H1 (cell line): ENCODE results near the gene MAN1C1. TPM values are rescaled to one million over a fixed set of nuclear protein-coding genes. Genes with fewer than 3 reads are reported as not detected.

ENCODE experiments used
- CTCF ChIA-PET: fragments of 300-600 bp; sonication (Branson Sonifier 250); formaldehyde crosslinking; loops from one replicate; lab custom pipeline; 2021; ENCODE audit not compliant: partially characterized antibody; lab: Charles Lee
- POLR2A ChIA-PET: fragments of 300-600 bp; sonication (Branson Sonifier 250); formaldehyde crosslinking; loops from one replicate; lab custom pipeline; 2021; ENCODE audit warnings: inconsistent platforms; ENCODE audit not compliant: partially characterized antibody; lab: Charles Lee
- DNase-seq, 2 experiments: peaks; one replicate each; pipeline versions ENCODE4 v3.0.0 to v3.0.0-alpha.2; 2010 to 2022; ENCODE audit warnings: low spot score in 2 of 2, low read depth in 1 of 2, mixed read lengths in 1 of 2
- FAIRE-seq: peaks from 2 replicates; lab custom pipeline; 2011; peaks lifted over from hg19 to GRCh38; lab: Jason Lieb, UNC
- H2AFZ ChIP-seq: 2 replicates; pipeline ENCODE4 v1.8.1; 2012; ENCODE audit warnings: low read length, inconsistent platforms
- H2AK5ac ChIP-seq: 2 replicates; pipeline ENCODE4 v1.6.1; 2013; ENCODE audit warnings: low read depth, low read length
- H2BK120ac ChIP-seq: replicated peaks from 2 replicates; pipeline ENCODE3; 2013; ENCODE audit warnings: low read depth, low read length, inconsistent platforms
- H2BK12ac ChIP-seq: 2 replicates; pipeline ENCODE4 v1.6.1; 2013; ENCODE audit warnings: low read depth, low read length
- H2BK15ac ChIP-seq: 2 replicates; pipeline ENCODE4 v1.6.1; 2013; ENCODE audit warnings: low read length
- H2BK20ac ChIP-seq: 2 replicates; pipeline ENCODE4 v1.6.1; 2013; ENCODE audit warnings: low read length
- H2BK5ac ChIP-seq: 2 replicates; pipeline ENCODE4 v1.6.1; 2013; ENCODE audit warnings: low read depth, low read length
- H3K14ac ChIP-seq: 2 replicates; pipeline ENCODE4 v1.6.1; 2013; ENCODE audit warnings: inconsistent platforms; ENCODE audit not compliant: insufficient read length
- H3K18ac ChIP-seq: 2 replicates; pipeline ENCODE4 v1.6.1; 2013; ENCODE audit warnings: low read length; ENCODE audit errors: extremely low read depth
- H3K23ac ChIP-seq: 2 replicates; pipeline ENCODE4 v1.6.1; 2013; ENCODE audit warnings: inconsistent platforms; ENCODE audit not compliant: insufficient read length
- H3K23me2 ChIP-seq: 2 replicates; pipeline ENCODE4 v1.6.1; 2013; ENCODE audit warnings: low read depth, low read length
- H3K27ac ChIP-seq: 2 replicates; pipeline ENCODE4 v1.6.1; 2011; ENCODE audit warnings: low read depth, low read length, inconsistent platforms
- H3K27me3 ChIP-seq, 4 experiments: replicated peaks in 1 of 4; 1 replicate in 1 of 4; 2 replicates in 3 of 4; pipeline versions ENCODE4 v1.6.1 to v1.8.1; 2011 to 2013; ENCODE audit warnings: low read length in 3 of 4, mild to moderate bottlenecking in 3 of 4, inconsistent platforms in 2 of 4, mixed read lengths in 2 of 4, moderate library complexity in 1 of 4; ENCODE audit not compliant: control insufficient read depth in 3 of 4, insufficient read depth in 3 of 4; ENCODE audit errors: extremely low read depth in 1 of 4
- H3K36me3 ChIP-seq, 4 experiments: 2 replicates each; pipeline versions ENCODE4 v1.6.1 to v1.8.1; 2011 to 2013; ENCODE audit warnings: mild to moderate bottlenecking in 4 of 4, low read length in 3 of 4, moderate library complexity in 2 of 4, control low read depth in 1 of 4, inconsistent platforms in 1 of 4; ENCODE audit not compliant: insufficient read depth in 4 of 4, control insufficient read depth in 2 of 4
- H3K4ac ChIP-seq: replicated peaks from 2 replicates; pipeline ENCODE3; 2013; ENCODE audit warnings: low read length, low read depth, mixed read lengths, inconsistent platforms; ENCODE audit not compliant: insufficient read length
- H3K4me1 ChIP-seq, 4 experiments: replicated peaks in 1 of 4; 1 replicate in 1 of 4; 2 replicates in 3 of 4; pipeline versions ENCODE4 v1.6.1 to v1.8.1; 2011 to 2013; ENCODE audit warnings: low read length in 3 of 4, inconsistent platforms in 2 of 4, mixed read lengths in 1 of 4; ENCODE audit not compliant: insufficient read depth in 4 of 4, control insufficient read depth in 3 of 4
- H3K4me2 ChIP-seq, 2 experiments: 2 replicates each; pipeline versions ENCODE4 v1.6.1 to v1.8.1; 2011 to 2013; ENCODE audit warnings: low read depth in 2 of 2, low read length in 2 of 2, control low read depth in 1 of 2, inconsistent platforms in 1 of 2, mild to moderate bottlenecking in 1 of 2; ENCODE audit not compliant: insufficient read depth in 1 of 2
- H3K4me3 ChIP-seq, 4 experiments: fragments of 200-600, 300-600 bp in 1 of 4; sonication (generic), shearing (Covaris generic), sonication (Bioruptor Twin) in 1 of 4; 2 replicates each; pipeline versions ENCODE4 v1.5.1 to v1.8.1; 2011 to 2016; ENCODE audit warnings: low read length in 4 of 4, low read depth in 3 of 4, control low read depth in 2 of 4, inconsistent platforms in 2 of 4, mild to moderate bottlenecking in 2 of 4, mixed read lengths in 1 of 4, moderate library complexity in 1 of 4; ENCODE audit not compliant: insufficient read depth in 2 of 4; ENCODE audit errors: extremely low read depth in 1 of 4
- H3K56ac ChIP-seq: replicated peaks from 2 replicates; pipeline ENCODE3; 2013; ENCODE audit warnings: low read depth, mild to moderate bottlenecking, mixed read lengths, low read length, inconsistent platforms; ENCODE audit not compliant: insufficient read length
- H3K79me1 ChIP-seq: 2 replicates; pipeline ENCODE4 v1.6.1; 2013; ENCODE audit warnings: low read depth, low read length, control low read depth
- H3K79me2 ChIP-seq, 2 experiments: 2 replicates each; pipeline versions ENCODE4 v1.6.1 to v1.8.1; 2012 to 2013; ENCODE audit warnings: low read length in 2 of 2, mild to moderate bottlenecking in 2 of 2, inconsistent platforms in 1 of 2; ENCODE audit not compliant: insufficient read depth in 2 of 2, control insufficient read depth in 1 of 2
- H3K9ac ChIP-seq, 4 experiments: replicated peaks in 1 of 4; 1 replicate in 1 of 4; 2 replicates in 3 of 4; pipeline versions ENCODE4 v1.6.1 to v1.8.1; 2011 to 2013; ENCODE audit warnings: low read depth in 3 of 4, low read length in 3 of 4, control low read depth in 2 of 4, mild to moderate bottlenecking in 2 of 4, moderate library complexity in 2 of 4, inconsistent platforms in 1 of 4; ENCODE audit errors: extremely low read depth in 1 of 4
- H3K9me3 ChIP-seq, 2 experiments: 2 replicates each; pipeline versions ENCODE4 v1.6.1 to v1.8.1; 2012 to 2013; ENCODE audit warnings: mild to moderate bottlenecking in 2 of 2, moderate library complexity in 2 of 2, control low read depth in 1 of 2, inconsistent platforms in 1 of 2, low read depth in 1 of 2, low read length in 1 of 2, mixed read lengths in 1 of 2; ENCODE audit not compliant: insufficient read depth in 2 of 2
- H4K20me1 ChIP-seq, 2 experiments: replicated peaks in 1 of 2; 2 replicates each; pipeline versions ENCODE3 to v1.8.1; 2011 to 2013; ENCODE audit warnings: inconsistent platforms in 2 of 2, low read length in 2 of 2, mild to moderate bottlenecking in 1 of 2; ENCODE audit not compliant: insufficient read depth in 2 of 2, control insufficient read depth in 1 of 2
- H4K5ac ChIP-seq: 2 replicates; pipeline ENCODE4 v1.6.1; 2013; ENCODE audit warnings: low read length, low read depth, mixed read lengths, inconsistent platforms; ENCODE audit not compliant: insufficient read length
- H4K8ac ChIP-seq: 2 replicates; pipeline ENCODE4 v1.8.0; 2013; ENCODE audit warnings: mild to moderate bottlenecking, moderate library complexity, low read length, inconsistent platforms; ENCODE audit not compliant: insufficient read depth; ENCODE audit errors: extremely low read depth
- H4K91ac ChIP-seq: replicated peaks from 2 replicates; pipeline ENCODE3; 2013; ENCODE audit warnings: low read length, mixed read lengths, inconsistent platforms; ENCODE audit not compliant: insufficient read length
- ATF3 ChIP-seq: IDR thresholded peaks from 2 replicates; pipeline ENCODE4 v1.6.1; 2011; ENCODE audit warnings: low read depth, mild to moderate bottlenecking, low read length; ENCODE audit not compliant: insufficient read depth
- BRCA1 ChIP-seq: IDR thresholded peaks from 2 replicates; pipeline ENCODE4 v1.6.1; 2012; ENCODE audit warnings: low read depth, low read length, improper control_type of control experiment
- CHD1 ChIP-seq: IDR thresholded peaks from 2 replicates; pipeline ENCODE4 v1.6.1; 2012; ENCODE audit warnings: low read depth, low read length, improper control_type of control experiment
- POLR2A ChIP-seq, 2 experiments: IDR thresholded peaks; 1 replicate in 1 of 2; 2 replicates in 1 of 2; pipeline ENCODE4 v1.6.1; 2011; ENCODE audit warnings: low read depth in 2 of 2, low read length in 2 of 2, mild to moderate bottlenecking in 2 of 2; ENCODE audit errors: control extremely low read depth in 1 of 2
- POLR2AphosphoS5 ChIP-seq: IDR thresholded peaks from 2 replicates; pipeline ENCODE4 v1.6.1; 2011; ENCODE audit warnings: low read depth, low read length
- SP1 ChIP-seq: IDR thresholded peaks from 2 replicates; pipeline ENCODE4 v1.6.1; 2011; ENCODE audit warnings: low read depth, low read length
- WGBS, 2 experiments: shearing (Covaris generic) in 1 of 2; methylation state at CpG; one replicate each; pipeline versions ENCODE4 v1.1.6 to v1.1.7; 2013 to 2015; ENCODE audit warnings: low lambda C conversion rate in 2 of 2, mixed read lengths in 2 of 2, inconsistent platforms in 1 of 2, low coverage in 1 of 2, missing lambda C conversion rate in 1 of 2; ENCODE audit not compliant: insufficient replicate concordance in 2 of 2, insufficient coverage in 1 of 2, insufficient read length in 1 of 2; ENCODE audit errors: extremely low coverage in 1 of 2, missing lambda C conversion rate in 1 of 2; 5-methylcytosine and 5-hydroxymethylcytosine counted together
- polyA plus RNA-seq, 7 experiments: library from polyadenylated mRNA; depleted of rRNA in 3 of 7; stranded (reverse) in 5 of 7; unstranded in 2 of 7; fragments of >200 nt in 5 of 7; fragments of 200-250 nt in 2 of 7; gene quantifications; 1 replicate in 5 of 7; 2 replicates in 1 of 7; 4 replicates in 1 of 7; pipeline versions ENCODE4 v1.2.1 to v1.2.3, GENCODE V29; 2011 to 2013; ENCODE audit warnings: missing spikeins in 2 of 7, mixed read lengths in 2 of 7
- total RNA-seq: library from RNA; stranded (reverse); fragmentation: NEBNext Ultra II Directional; extraction: Animal tissue kit (Norgen Biotek cat#: 25700); gene quantifications from 2 replicates; pipeline ENCODE4 v1.2.1, GENCODE V29; 2021

Gene MAN1C1
- total and polyA plus RNA-seq, 2 of the 8 experiments (the other 6 are each of a cell fraction or from before 2014, with no cell fraction given), result 7.8 to 15.2 TPM

GRCh38 chr1:25688390-25689119 is 72.0 kb downstream of the MAN1C1 start:
- H3K79me2 ChIP-seq, result no peaks in the 10 kb centered on the region
- H4K5ac ChIP-seq, result no peak overlapping the region
- H3K27me3 ChIP-seq, result no peaks in the 10 kb centered on the region; a peak in 1 of 7 replicates
- no peaks in the 10 kb centered on the region for H3K36me3 ChIP-seq
- CTCF ChIA-PET, result interaction anchor here (0.5 to 1.7 kb wide), 6 partner anchors 12 to 169 kb away, joined by 3 to 5 read pairs (median 3); no protein-coding TSS in a partner anchor
- WGBS, 2 experiments, result 93% methylated on average over 9 of the region's 9 CpGs; no CpG with 5 or more reads in 1 of the 2 experiments
- TF ChIP-seq SP1, result no peak
- TF ChIP-seq POLR2AphosphoS5, result no peak
- no peak for TF ChIP-seq BRCA1
- TF ChIP-seq ATF3, result no peak
- TF ChIP-seq CHD1, result no peak
- no peak for TF ChIP-seq POLR2A (IDR thresholded peaks at IDR 0.05; ENCODE audit: control extremely low read depth in 1 of 2, low read depth in 2 of 2, low read length in 2 of 2)
- H2BK12ac ChIP-seq, result no peak overlapping the region
- no peak overlapping the region for H2BK20ac ChIP-seq
- H3K4me2 ChIP-seq, result no peak overlapping the region
- no peak overlapping the region for H4K91ac ChIP-seq
- no peak overlapping the region for H2AK5ac ChIP-seq
- H3K4ac ChIP-seq, result no peak overlapping the region
- no peaks in the 10 kb centered on the region for H4K20me1 ChIP-seq
- H2AFZ ChIP-seq, result no peak overlapping the region
- no peak overlapping the region for H2BK120ac ChIP-seq
- no peak overlapping the region for H2BK5ac ChIP-seq
- no peak overlapping the region for H2BK15ac ChIP-seq
- H3K23ac ChIP-seq, result no peak overlapping the region
- no peak overlapping the region for H4K8ac ChIP-seq
- H3K23me2 ChIP-seq, result no peaks in the 10 kb centered on the region
- no peak overlapping the region for H3K56ac ChIP-seq
- no peak overlapping the region for H3K4me3 ChIP-seq
- no peak overlapping the region for H3K14ac ChIP-seq
- no peaks in the 10 kb centered on the region for H3K4me1 ChIP-seq
- POLR2A ChIA-PET, result no interaction called here
- H3K79me1 ChIP-seq, result no peaks in the 10 kb centered on the region
- H3K18ac ChIP-seq, result no peak overlapping the region
- H3K9me3 ChIP-seq, result no peaks in the 10 kb centered on the region
- DNase-seq (no peak), FAIRE-seq (no peak)
- no peak overlapping the region for H3K9ac ChIP-seq
- no peak overlapping the region for H3K27ac ChIP-seq
